GM12878 (cell line): ENCODE data around the gene TATDN2. TPM values are rescaled to one million over a fixed set of nuclear protein-coding genes. Genes with fewer than 3 reads are reported as not detected.

Experiments used
- EED ChIP-seq: sonication (generic); IDR thresholded peaks from 2 replicates; pipeline ENCODE4 v1.6.1; 2016; ENCODE audit warnings: antibody characterized with exemption, low read depth
- FOXM1 ChIP-seq: IDR thresholded peaks from 2 replicates; pipeline ENCODE4 v1.6.1; 2012; ENCODE audit warnings: low read depth, mild to moderate bottlenecking, inconsistent platforms, low read length, moderate library complexity
- IKZF1 ChIP-seq: fragments of 450-650 bp; conservative IDR thresholded peaks from 2 replicates; pipeline ENCODE4 v1.6.1; 2017; ENCODE audit warnings: antibody characterized with exemption, mild to moderate bottlenecking
- IKZF2 ChIP-seq, 2 experiments: fragments of 450-650 bp; IDR thresholded peaks; 2 replicates each; pipeline ENCODE4 v1.6.1; 2017; ENCODE audit warnings: mild to moderate bottlenecking in 2 of 2, moderate library complexity in 2 of 2
- MXI1 ChIP-seq: fragments of 150-350 bp; IDR thresholded peaks from 2 replicates; pipeline ENCODE4 v1.6.1; 2011; ENCODE audit warnings: low read depth, mild to moderate bottlenecking, inconsistent platforms, low read length, improper control_type of control experiment
- SMARCA5 ChIP-seq: fragments of 450-650 bp; IDR thresholded peaks from 2 replicates; pipeline ENCODE4 v1.6.1; 2017; ENCODE audit warnings: mild to moderate bottlenecking
- SPI1 ChIP-seq: IDR thresholded peaks from 2 replicates; pipeline ENCODE4 v1.6.1; 2011; ENCODE audit warnings: low read depth, mild to moderate bottlenecking, low read length, moderate library complexity, borderline replicate concordance; ENCODE audit not compliant: insufficient read depth
- SREBF2 ChIP-seq: IDR thresholded peaks from 2 replicates; pipeline ENCODE4 v1.6.1; 2012; ENCODE audit warnings: mild to moderate bottlenecking, low read length
- TCF7 ChIP-seq: IDR thresholded peaks from 2 replicates; pipeline ENCODE4 v1.6.1; 2014; ENCODE audit warnings: antibody characterized with exemption, borderline replicate concordance
- YY1 ChIP-seq: IDR thresholded peaks from 2 replicates; pipeline ENCODE4 v1.6.1; 2011; ENCODE audit warnings: low read depth, mild to moderate bottlenecking, low read length
- ZNF217 ChIP-seq: fragments of 450-650 bp; IDR thresholded peaks from 2 replicates; pipeline ENCODE4 v1.6.1; 2017; ENCODE audit warnings: antibody characterized with exemption, mild to moderate bottlenecking
- polyA plus RNA-seq, 11 experiments: library from polyadenylated mRNA; depleted of rRNA in 4 of 11; unstranded in 6 of 11; stranded (reverse) in 5 of 11; fragments of >200 nt; fragmentation: Nextera tagmentation in 4 of 11; fragmentation: Illumina TruSeq in 1 of 11; extraction: Ambion mirVana in 4 of 11; extraction: Trizol in 1 of 11; gene quantifications; 1 replicate in 1 of 11; 2 replicates in 10 of 11; pipeline versions ENCODE4 v1.2.1 to v1.2.3, GENCODE V29; 2011 to 2016; ENCODE audit warnings: inconsistent platforms in 2 of 11, missing spikeins in 2 of 11, low read depth in 1 of 11
- total RNA-seq, 4 experiments: library from RNA; depleted of rRNA in 3 of 4; stranded (reverse); fragments of >200 nt in 3 of 4; fragmentation: Illumina TruSeq in 1 of 4; extraction: Trizol in 1 of 4; gene quantifications; 2 replicates each; pipeline versions ENCODE4 v1.2.1 to v1.2.3, GENCODE V29; 2013 to 2021
- TF ChIP-seq, protein P1 (sequence below): IDR thresholded peaks from 2 replicates; pipeline ENCODE4 v1.6.1; 2012; ENCODE audit warnings: low read length, inconsistent platforms
- TF ChIP-seq, protein P2 (sequence below): fragments of 450-650 bp; IDR thresholded peaks from 2 replicates; pipeline ENCODE4 v1.6.1; 2017; ENCODE audit warnings: mild to moderate bottlenecking, low read depth, inconsistent platforms; ENCODE audit not compliant: poor library complexity, severe bottlenecking
- TF ChIP-seq, protein P3 (sequence below): fragments of 450-650 bp; IDR thresholded peaks from 2 replicates; pipeline ENCODE4 v1.6.1; 2017; ENCODE audit warnings: low read depth, mild to moderate bottlenecking, moderate library complexity

Gene TATDN2
- total and polyA plus RNA-seq, 10 of the 15 experiments (the other 5 are each of a cell fraction or from before 2014, with no cell fraction given) = 4.2 to 36.5 (median 15.8) TPM

DNA sequence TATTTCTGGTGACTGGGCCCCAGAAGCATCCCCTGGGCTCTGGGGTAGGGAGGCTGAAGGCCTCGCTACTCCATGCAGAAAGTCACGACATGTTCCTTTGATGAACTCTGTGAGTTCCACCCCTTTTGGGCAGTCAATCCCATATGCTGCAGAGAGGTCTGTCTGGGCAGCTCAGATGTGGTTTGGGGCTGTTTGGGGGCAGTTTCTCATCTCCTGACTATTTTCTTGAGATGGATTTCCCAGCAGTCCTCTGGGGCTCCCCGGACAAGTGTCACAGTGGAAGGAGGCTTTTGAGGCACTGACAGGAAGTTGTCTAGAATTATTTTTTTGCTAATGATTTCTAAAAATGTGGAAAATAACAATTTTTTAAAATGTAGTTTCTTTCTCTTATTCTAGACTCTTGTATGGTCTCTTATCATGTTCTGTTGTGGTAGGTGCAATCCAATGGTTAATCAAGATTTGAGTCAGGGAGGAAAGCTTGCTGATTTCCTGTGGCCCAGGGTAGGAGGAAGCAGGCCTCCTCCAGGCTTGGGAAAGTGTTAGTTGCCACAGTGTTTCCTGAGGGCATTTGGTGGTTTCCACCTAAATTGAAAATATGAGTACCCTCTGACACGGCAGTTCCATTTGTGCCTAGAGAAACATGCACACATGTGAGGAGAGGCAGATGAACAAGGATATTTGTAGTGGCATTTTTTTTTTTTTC is 19.9 kb upstream of the TATDN2 start (continued):
- peak; percentile 77 for TF ChIP-seq TCF7
- TF ChIP-seq YY1 = no peak
- TF ChIP-seq SPI1 = no peak
- no peak for TF ChIP-seq ZNF217
- TF ChIP-seq MXI1 = no peak
- TF ChIP-seq SREBF2 = no peak
- TF ChIP-seq EED = peak; percentile 93
- TF ChIP-seq, protein P1, sequence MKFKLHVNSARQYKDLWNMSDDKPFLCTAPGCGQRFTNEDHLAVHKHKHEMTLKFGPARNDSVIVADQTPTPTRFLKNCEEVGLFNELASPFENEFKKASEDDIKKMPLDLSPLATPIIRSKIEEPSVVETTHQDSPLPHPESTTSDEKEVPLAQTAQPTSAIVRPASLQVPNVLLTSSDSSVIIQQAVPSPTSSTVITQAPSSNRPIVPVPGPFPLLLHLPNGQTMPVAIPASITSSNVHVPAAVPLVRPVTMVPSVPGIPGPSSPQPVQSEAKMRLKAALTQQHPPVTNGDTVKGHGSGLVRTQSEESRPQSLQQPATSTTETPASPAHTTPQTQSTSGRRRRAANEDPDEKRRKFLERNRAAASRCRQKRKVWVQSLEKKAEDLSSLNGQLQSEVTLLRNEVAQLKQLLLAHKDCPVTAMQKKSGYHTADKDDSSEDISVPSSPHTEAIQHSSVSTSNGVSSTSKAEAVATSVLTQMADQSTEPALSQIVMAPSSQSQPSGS = peak; percentile 58; the same call in 1 of the 2 replicates
- TF ChIP-seq, protein P2, sequence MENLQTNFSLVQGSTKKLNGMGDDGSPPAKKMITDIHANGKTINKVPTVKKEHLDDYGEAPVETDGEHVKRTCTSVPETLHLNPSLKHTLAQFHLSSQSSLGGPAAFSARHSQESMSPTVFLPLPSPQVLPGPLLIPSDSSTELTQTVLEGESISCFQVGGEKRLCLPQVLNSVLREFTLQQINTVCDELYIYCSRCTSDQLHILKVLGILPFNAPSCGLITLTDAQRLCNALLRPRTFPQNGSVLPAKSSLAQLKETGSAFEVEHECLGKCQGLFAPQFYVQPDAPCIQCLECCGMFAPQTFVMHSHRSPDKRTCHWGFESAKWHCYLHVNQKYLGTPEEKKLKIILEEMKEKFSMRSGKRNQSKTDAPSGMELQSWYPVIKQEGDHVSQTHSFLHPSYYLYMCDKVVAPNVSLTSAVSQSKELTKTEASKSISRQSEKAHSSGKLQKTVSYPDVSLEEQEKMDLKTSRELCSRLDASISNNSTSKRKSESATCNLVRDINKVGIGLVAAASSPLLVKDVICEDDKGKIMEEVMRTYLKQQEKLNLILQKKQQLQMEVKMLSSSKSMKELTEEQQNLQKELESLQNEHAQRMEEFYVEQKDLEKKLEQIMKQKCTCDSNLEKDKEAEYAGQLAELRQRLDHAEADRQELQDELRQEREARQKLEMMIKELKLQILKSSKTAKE = no peak
- TF ChIP-seq, protein P3, sequence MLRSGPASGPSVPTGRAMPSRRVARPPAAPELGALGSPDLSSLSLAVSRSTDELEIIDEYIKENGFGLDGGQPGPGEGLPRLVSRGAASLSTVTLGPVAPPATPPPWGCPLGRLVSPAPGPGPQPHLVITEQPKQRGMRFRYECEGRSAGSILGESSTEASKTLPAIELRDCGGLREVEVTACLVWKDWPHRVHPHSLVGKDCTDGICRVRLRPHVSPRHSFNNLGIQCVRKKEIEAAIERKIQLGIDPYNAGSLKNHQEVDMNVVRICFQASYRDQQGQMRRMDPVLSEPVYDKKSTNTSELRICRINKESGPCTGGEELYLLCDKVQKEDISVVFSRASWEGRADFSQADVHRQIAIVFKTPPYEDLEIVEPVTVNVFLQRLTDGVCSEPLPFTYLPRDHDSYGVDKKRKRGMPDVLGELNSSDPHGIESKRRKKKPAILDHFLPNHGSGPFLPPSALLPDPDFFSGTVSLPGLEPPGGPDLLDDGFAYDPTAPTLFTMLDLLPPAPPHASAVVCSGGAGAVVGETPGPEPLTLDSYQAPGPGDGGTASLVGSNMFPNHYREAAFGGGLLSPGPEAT = no peak
- TF ChIP-seq SMARCA5 = no peak
- peak; percentile 23; the same call in 1 of the 2 replicates for TF ChIP-seq FOXM1
- peak; percentile 28; the same call in 1 of the 2 replicates for TF ChIP-seq IKZF1
- peak; percentile 18 to 31; a peak in 1 of 4 replicates for TF ChIP-seq IKZF2 (IDR thresholded peaks at IDR 0.05)
- TF ChIP-seq, all 136 proteins: peak for 13
